ENCODE results near the gene SRBD1.

Gene SRBD1

GRCh38 chr2:45588158-45588829 lies 22.8 kb downstream of the SRBD1 start:
- DNase-seq = no peak

- DNase-seq = no peak
Observed at GRCh38 chr2:45586600-45586999, 24.5 kb downstream of the SRBD1 start.

- DNase-seq = peak; percentile 5
Observed at GRCh38 chr2:45585267-45585861, 25.7 kb downstream of the SRBD1 start.

- no peak for DNase-seq
Observed at GRCh38 chr2:45583977-45584376, 27.1 kb downstream of the SRBD1 start.

- DNase-seq = no peak
Observed at GRCh38 chr2:45582522-45582921, 28.5 kb downstream of the SRBD1 start.

- DNase-seq = peak; percentile 33
Observed at GRCh38 chr2:45578056-45578843, 32.8 kb downstream of the SRBD1 start.

GRCh38 chr2:45577441-45577840 lies 33.6 kb downstream of the SRBD1 start:
- no peak for DNase-seq

- no peak for DNase-seq
Observed at GRCh38 chr2:45575881-45576280, 35.2 kb downstream of the SRBD1 start.

GRCh38 chr2:45572979-45573378 lies 38.1 kb downstream of the SRBD1 start:
- no peak for DNase-seq

- DNase-seq = no peak
Observed at GRCh38 chr2:45571940-45572339, 39.1 kb downstream of the SRBD1 start.

GRCh38 chr2:45570671-45571334 lies 40.3 kb downstream of the SRBD1 start:
- no peak for DNase-seq

- no peak for DNase-seq
Observed at GRCh38 chr2:45568935-45569334, 42.1 kb downstream of the SRBD1 start.

- no peak for DNase-seq
Observed at GRCh38 chr2:45567974-45568789, 42.9 kb downstream of the SRBD1 start.

GRCh38 chr2:45567288-45567963 lies 43.6 kb downstream of the SRBD1 start:
- DNase-seq = no peak

- DNase-seq = no peak
Observed at GRCh38 chr2:45559436-45559835, 51.6 kb downstream of the SRBD1 start.

GRCh38 chr2:45554742-45555140 lies 56.3 kb downstream of the SRBD1 start:
- no peak for DNase-seq

GRCh38 chr2:45554073-45554741 lies 56.9 kb downstream of the SRBD1 start:
- DNase-seq = no peak

GRCh38 chr2:45551862-45552261 lies 59.2 kb downstream of the SRBD1 start:
- no peak for DNase-seq

GRCh38 chr2:45545943-45546342 lies 65.1 kb downstream of the SRBD1 start:
- DNase-seq = no peak

- DNase-seq = no peak
Observed at GRCh38 chr2:45543257-45543656, 67.8 kb downstream of the SRBD1 start.

- DNase-seq = no peak
Observed at GRCh38 chr2:45542013-45542412, 69.1 kb downstream of the SRBD1 start.

Data from CD4-positive, alpha-beta T cell treated with Interleukin-6 for 4 hours (primary cell).